OCI-LY1 (cell line): ENCODE measurements around the gene SPOCK1.
"Not testable (repeated sequence)": the region's sequence is repeated elsewhere in the genome, so short reads cannot be mapped to it uniquely, and the experiment has no call there.

ENCODE experiments used
- H2AFZ ChIP-seq: fragments of 200-600 bp; sonication (generic), shearing (Covaris generic); 2 replicates; pipeline ENCODE4 v1.6.0; 2014; ENCODE audit warnings: antibody characterized with exemption, mild to moderate bottlenecking, low read length
- H3F3A ChIP-seq: fragments of 200-600 bp; sonication (generic), shearing (Covaris generic); 2 replicates; pipeline ENCODE4 v1.6.0; 2014; ENCODE audit warnings: mild to moderate bottlenecking, antibody characterized with exemption, low read length, moderate library complexity; ENCODE audit not compliant: insufficient read depth
- H3K27ac ChIP-seq: fragments of 200-600 bp; sonication (generic); 2 replicates; pipeline ENCODE4 v1.5.1; 2014; ENCODE audit warnings: low read length, mixed run types, mild to moderate bottlenecking, low read depth; ENCODE audit not compliant: poor library complexity, severe bottlenecking
- H3K27me3 ChIP-seq: fragments of 200-600 bp; sonication (generic); 2 replicates; pipeline ENCODE4 v1.6.0; 2014; ENCODE audit warnings: antibody characterized with exemption, mild to moderate bottlenecking, low read length, moderate library complexity; ENCODE audit not compliant: insufficient read depth
- H3K36me3 ChIP-seq: fragments of 200-600 bp; sonication (generic); 2 replicates; pipeline ENCODE4 v1.6.1; 2014; ENCODE audit warnings: mild to moderate bottlenecking, antibody characterized with exemption, low read length, moderate library complexity, mixed read lengths; ENCODE audit not compliant: insufficient read depth
- H3K4me1 ChIP-seq: fragments of 200-600 bp; sonication (generic); 2 replicates; pipeline ENCODE4 v1.5.1; 2014; ENCODE audit warnings: mild to moderate bottlenecking, low read length, moderate library complexity; ENCODE audit not compliant: insufficient read depth, severe bottlenecking
- H3K4me2 ChIP-seq: fragments of 200-600 bp; sonication (generic), shearing (Covaris generic); 2 replicates; pipeline ENCODE4 v1.6.1; 2014; ENCODE audit warnings: low read length
- H3K4me3 ChIP-seq: fragments of 200-600 bp; sonication (generic); 2 replicates; pipeline ENCODE4 v1.5.1; 2014; ENCODE audit warnings: low read length, low read depth, mild to moderate bottlenecking, mixed read lengths; ENCODE audit not compliant: poor library complexity, severe bottlenecking
- H3K79me2 ChIP-seq: fragments of 200-600 bp; shearing (Covaris generic); 2 replicates; pipeline ENCODE4 v1.6.1; 2016; ENCODE audit warnings: mixed run types, low read length, mixed read lengths; ENCODE audit not compliant: insufficient read depth
- H3K9ac ChIP-seq: fragments of 200-600 bp; sonication (generic), shearing (Covaris generic); 2 replicates; pipeline ENCODE4 v1.6.1; 2014; ENCODE audit warnings: mild to moderate bottlenecking, low read length, mixed read lengths
- H3K9me2 ChIP-seq: fragments of 200-600 bp; sonication (generic), shearing (Covaris generic); 2 replicates; pipeline ENCODE4 v1.6.1; 2014; ENCODE audit warnings: low read depth, mild to moderate bottlenecking, low read length, mixed read lengths
- H3K9me3 ChIP-seq: fragments of 200-600 bp; shearing (Covaris generic); 2 replicates; pipeline ENCODE4 v1.6.1; 2014; ENCODE audit warnings: low read length, mixed read lengths
- H4K20me1 ChIP-seq: fragments of 200-600 bp; sonication (generic), shearing (Covaris generic); 2 replicates; pipeline ENCODE4 v1.6.0; 2016; ENCODE audit warnings: mild to moderate bottlenecking, low read length; ENCODE audit not compliant: insufficient read depth
- CTCF ChIP-seq: fragments of 200-600 bp; sonication (generic), shearing (Covaris generic); IDR thresholded peaks from 2 replicates; pipeline ENCODE4 v1.5.1; 2017; ENCODE audit warnings: mild to moderate bottlenecking, antibody characterized with exemption, low read length, moderate library complexity, mixed read lengths
- EZH2 ChIP-seq: fragments of 200-600 bp; sonication (generic), shearing (Covaris generic); IDR thresholded peaks from 2 replicates; pipeline ENCODE4 v1.8.0; 2017; ENCODE audit warnings: borderline replicate concordance, mixed run types, mild to moderate bottlenecking, antibody characterized with exemption, low read length, moderate library complexity, mixed read lengths

SPOCK1 gene

DNA sequence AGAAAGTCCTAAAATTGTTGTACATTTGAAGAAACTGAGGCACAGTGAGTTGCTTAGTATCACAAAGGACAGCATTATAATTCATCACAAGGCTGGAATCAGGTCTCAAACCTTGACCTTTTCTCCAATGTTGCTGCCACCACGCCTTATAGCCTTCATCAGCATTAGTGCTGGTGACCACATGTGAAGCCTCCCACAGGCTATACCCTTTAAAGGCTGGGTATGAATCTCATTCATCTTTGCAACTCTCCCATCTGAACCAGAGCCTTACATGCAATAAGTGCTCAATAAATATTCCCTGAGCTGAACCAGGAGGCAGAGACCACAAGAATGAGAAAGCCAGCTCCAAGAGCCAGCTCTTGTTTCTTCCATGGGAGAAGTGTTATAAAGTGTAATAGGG is 104.7 kb downstream of the SPOCK1 start:
- Histone ChIP-seq H3F3A (no peaks in the 10 kb centered on the region), H3K9me2 (no peaks in the 10 kb centered on the region), H3K36me3 (no peaks in the 10 kb centered on the region), H3K9me3 (no peaks in the 10 kb centered on the region), H4K20me1 (no peaks in the 10 kb centered on the region), H3K4me1 (no peaks in the 10 kb centered on the region), H3K4me2 (no peak overlapping the region), H3K9ac (no peak overlapping the region), H3K79me2 (no peaks in the 10 kb centered on the region), H3K27ac (no peak overlapping the region), H3K27me3 (no peaks in the 10 kb centered on the region), H2AFZ (no peak overlapping the region), H3K4me3 (no peak overlapping the region)
- TF ChIP-seq EZH2 = no peak
- no peak for TF ChIP-seq CTCF

GRCh38 chr5:137393196-137393993 is 105.7 kb downstream of the SPOCK1 start:
- no peak for TF ChIP-seq CTCF
- TF ChIP-seq EZH2 = no peak
- Histone ChIP-seq H3K79me2 (no peaks in the 10 kb centered on the region), H3K4me3 (no peak overlapping the region), H3K9me3 (no peaks in the 10 kb centered on the region), H3F3A (no peaks in the 10 kb centered on the region), H4K20me1 (no peaks in the 10 kb centered on the region), H3K36me3 (no peaks in the 10 kb centered on the region), H3K9me2 (no peaks in the 10 kb centered on the region), H3K9ac (no peak overlapping the region), H3K4me2 (no peak overlapping the region), H3K27me3 (no peaks in the 10 kb centered on the region), H2AFZ (no peak overlapping the region), H3K27ac (no peak overlapping the region), H3K4me1 (no peaks in the 10 kb centered on the region)

DNA sequence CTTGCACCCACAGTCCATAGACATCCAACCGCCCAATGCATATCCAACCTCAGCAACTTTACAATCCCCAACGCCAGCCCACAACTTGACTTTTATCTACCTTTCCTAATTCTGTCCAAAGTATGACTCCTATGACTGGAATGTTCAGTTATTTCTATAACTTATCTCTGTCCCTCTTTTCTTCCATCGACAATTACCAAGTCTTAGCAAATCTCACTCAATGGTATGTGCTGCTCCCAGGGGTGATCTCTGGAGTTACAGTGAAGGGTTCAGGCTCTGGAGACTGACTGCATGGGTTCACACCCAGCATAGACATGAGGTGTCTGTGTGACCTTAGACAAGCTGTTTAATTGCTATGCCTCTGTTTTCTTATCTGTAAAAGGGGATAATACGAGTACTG is 106.9 kb downstream of the SPOCK1 start:
- Histone ChIP-seq H3K79me2 (no peaks in the 10 kb centered on the region), H3K4me3 (no peak overlapping the region), H3K9ac (no peak overlapping the region), H2AFZ (no peak overlapping the region), H3F3A (no peaks in the 10 kb centered on the region), H3K4me1 (no peaks in the 10 kb centered on the region), H3K9me3 (no peaks in the 10 kb centered on the region), H3K4me2 (no peak overlapping the region), H3K27ac (no peak overlapping the region), H3K27me3 (no peaks in the 10 kb centered on the region), H3K9me2 (no peaks in the 10 kb centered on the region), H4K20me1 (no peaks in the 10 kb centered on the region), H3K36me3 (no peaks in the 10 kb centered on the region)
- no peak for TF ChIP-seq EZH2
- TF ChIP-seq CTCF = no peak

GRCh38 chr5:137391044-137391443 is 108.1 kb downstream of the SPOCK1 start:
- not testable (repeated sequence) for H3K9me2 ChIP-seq, H3F3A ChIP-seq, H3K9me3 ChIP-seq, H3K27ac ChIP-seq, H3K36me3 ChIP-seq, H4K20me1 ChIP-seq, H3K27me3 ChIP-seq, H3K4me1 ChIP-seq, H3K4me3 ChIP-seq, H2AFZ ChIP-seq, H3K9ac ChIP-seq, H3K79me2 ChIP-seq, H3K4me2 ChIP-seq
